ENCODE measurements around the gene NSF.
"Not testable (repeated sequence)": the region's sequence is repeated elsewhere in the genome, so short reads cannot be mapped to it uniquely, and the experiment has no call there.

The NSF gene

GRCh38 chr17:46641861-46642656 lies 51.6 kb downstream of the NSF start:
- H3K79me2 ChIP-seq (ENCODE audit: control insufficient read depth, low read length); H3K4me1 ChIP-seq (ENCODE audit: control insufficient read depth, low read length); H3K36me3 ChIP-seq (ENCODE audit: control insufficient read depth, low read length); H3K27me3 ChIP-seq (ENCODE audit: control insufficient read depth, low read length); H3K4me3 ChIP-seq (ENCODE audit: low read length); H4K20me1 ChIP-seq (ENCODE audit: control insufficient read depth, insufficient read depth, low read depth, low read length); H3K4me2 ChIP-seq (ENCODE audit: low read length); H3F3A ChIP-seq (ENCODE audit: control insufficient read depth, insufficient read depth); H3K9me3 ChIP-seq (ENCODE audit: control insufficient read depth, insufficient read depth, low read length); H3K27ac ChIP-seq (ENCODE audit: low read depth, low read length); H3K9me2 ChIP-seq (replicated peaks; ENCODE audit: control insufficient read depth, low read length): not testable (repeated sequence)

GRCh38 chr17:46647251-46647650 lies 56.8 kb downstream of the NSF start:
- H3K9me3 ChIP-seq (ENCODE audit: control insufficient read depth, insufficient read depth, low read length); H4K20me1 ChIP-seq (ENCODE audit: control insufficient read depth, insufficient read depth, low read depth, low read length); H3K36me3 ChIP-seq (ENCODE audit: control insufficient read depth, low read length); H3K4me3 ChIP-seq (ENCODE audit: low read length); H3K27me3 ChIP-seq (ENCODE audit: control insufficient read depth, low read length); H3F3A ChIP-seq (ENCODE audit: control insufficient read depth, insufficient read depth); H3K79me2 ChIP-seq (ENCODE audit: control insufficient read depth, low read length); H3K4me1 ChIP-seq (ENCODE audit: control insufficient read depth, low read length); H3K27ac ChIP-seq (ENCODE audit: low read depth, low read length); H3K9me2 ChIP-seq (replicated peaks; ENCODE audit: control insufficient read depth, low read length); H3K4me2 ChIP-seq (ENCODE audit: low read length): not testable (repeated sequence)

GRCh38 chr17:46647688-46648278 lies 57.3 kb downstream of the NSF start:
- H3K4me1 ChIP-seq (ENCODE audit: control insufficient read depth, low read length); H3K4me3 ChIP-seq (ENCODE audit: low read length); H4K20me1 ChIP-seq (ENCODE audit: control insufficient read depth, insufficient read depth, low read depth, low read length); H3K9me2 ChIP-seq (replicated peaks; ENCODE audit: control insufficient read depth, low read length); H3K36me3 ChIP-seq (ENCODE audit: control insufficient read depth, low read length); H3K27ac ChIP-seq (ENCODE audit: low read depth, low read length); H3K4me2 ChIP-seq (ENCODE audit: low read length); H3K79me2 ChIP-seq (ENCODE audit: control insufficient read depth, low read length); H3K27me3 ChIP-seq (ENCODE audit: control insufficient read depth, low read length); H3F3A ChIP-seq (ENCODE audit: control insufficient read depth, insufficient read depth); H3K9me3 ChIP-seq (ENCODE audit: control insufficient read depth, insufficient read depth, low read length): not testable (repeated sequence)

- H3K27ac ChIP-seq (ENCODE audit: low read depth, low read length); H3K79me2 ChIP-seq (ENCODE audit: control insufficient read depth, low read length); H3K9me2 ChIP-seq (replicated peaks; ENCODE audit: control insufficient read depth, low read length); H3K27me3 ChIP-seq (ENCODE audit: control insufficient read depth, low read length); H3K9me3 ChIP-seq (ENCODE audit: control insufficient read depth, insufficient read depth, low read length); H3K4me1 ChIP-seq (ENCODE audit: control insufficient read depth, low read length); H3K4me3 ChIP-seq (ENCODE audit: low read length); H3K36me3 ChIP-seq (ENCODE audit: control insufficient read depth, low read length); H4K20me1 ChIP-seq (ENCODE audit: control insufficient read depth, insufficient read depth, low read depth, low read length); H3K4me2 ChIP-seq (ENCODE audit: low read length); H3F3A ChIP-seq (ENCODE audit: control insufficient read depth, insufficient read depth): not testable (repeated sequence)
Observed at GRCh38 chr17:46649246-46649645, 58.8 kb downstream of the NSF start.

GRCh38 chr17:46652024-46652643 lies 61.7 kb downstream of the NSF start:
- not testable (repeated sequence) for H3F3A ChIP-seq (ENCODE audit: control insufficient read depth, insufficient read depth); H3K79me2 ChIP-seq (ENCODE audit: control insufficient read depth, low read length); H3K9me2 ChIP-seq (replicated peaks; ENCODE audit: control insufficient read depth, low read length); H3K9me3 ChIP-seq (ENCODE audit: control insufficient read depth, insufficient read depth, low read length); H3K4me3 ChIP-seq (ENCODE audit: low read length); H3K4me1 ChIP-seq (ENCODE audit: control insufficient read depth, low read length); H3K4me2 ChIP-seq (ENCODE audit: low read length); H3K36me3 ChIP-seq (ENCODE audit: control insufficient read depth, low read length); H3K27ac ChIP-seq (ENCODE audit: low read depth, low read length); H3K27me3 ChIP-seq (ENCODE audit: control insufficient read depth, low read length); H4K20me1 ChIP-seq (ENCODE audit: control insufficient read depth, insufficient read depth, low read depth, low read length)

- not testable (repeated sequence) for H3K27ac ChIP-seq (ENCODE audit: low read depth, low read length)
Observed at GRCh38 chr17:46658235-46658634, 67.8 kb downstream of the NSF start.

GRCh38 chr17:46659702-46660101 lies 69.2 kb downstream of the NSF start:
- H3K4me1 ChIP-seq (ENCODE audit: control insufficient read depth, low read length); H3K27ac ChIP-seq (ENCODE audit: low read depth, low read length); H3K36me3 ChIP-seq (ENCODE audit: control insufficient read depth, low read length); H3K79me2 ChIP-seq (ENCODE audit: control insufficient read depth, low read length); H3K27me3 ChIP-seq (ENCODE audit: control insufficient read depth, low read length); H3K4me3 ChIP-seq (ENCODE audit: low read length); H3K9me2 ChIP-seq (replicated peaks; ENCODE audit: control insufficient read depth, low read length); H3K9me3 ChIP-seq (ENCODE audit: control insufficient read depth, insufficient read depth, low read length); H3K4me2 ChIP-seq (ENCODE audit: low read length); H3F3A ChIP-seq (ENCODE audit: control insufficient read depth, insufficient read depth); H4K20me1 ChIP-seq (ENCODE audit: control insufficient read depth, insufficient read depth, low read depth, low read length): not testable (repeated sequence)

More at GRCh38 chr17:46658235-46658634, 67.8 kb downstream of the NSF start:
- H3K9me2 ChIP-seq (replicated peaks; ENCODE audit: control insufficient read depth, low read length); H4K20me1 ChIP-seq (ENCODE audit: control insufficient read depth, insufficient read depth, low read depth, low read length); H3F3A ChIP-seq (ENCODE audit: control insufficient read depth, insufficient read depth); H3K4me2 ChIP-seq (ENCODE audit: low read length); H3K79me2 ChIP-seq (ENCODE audit: control insufficient read depth, low read length); H3K4me3 ChIP-seq (ENCODE audit: low read length); H3K4me1 ChIP-seq (ENCODE audit: control insufficient read depth, low read length); H3K27me3 ChIP-seq (ENCODE audit: control insufficient read depth, low read length); H3K36me3 ChIP-seq (ENCODE audit: control insufficient read depth, low read length); H3K9me3 ChIP-seq (ENCODE audit: control insufficient read depth, insufficient read depth, low read length): not testable (repeated sequence)

- H3K4me1 ChIP-seq (ENCODE audit: control insufficient read depth, low read length); H3K9me3 ChIP-seq (ENCODE audit: control insufficient read depth, insufficient read depth, low read length); H3K4me2 ChIP-seq (ENCODE audit: low read length); H3K27ac ChIP-seq (ENCODE audit: low read depth, low read length); H3K36me3 ChIP-seq (ENCODE audit: control insufficient read depth, low read length); H3F3A ChIP-seq (ENCODE audit: control insufficient read depth, insufficient read depth); H3K79me2 ChIP-seq (ENCODE audit: control insufficient read depth, low read length); H3K27me3 ChIP-seq (ENCODE audit: control insufficient read depth, low read length); H3K9me2 ChIP-seq (replicated peaks; ENCODE audit: control insufficient read depth, low read length); H3K4me3 ChIP-seq (ENCODE audit: low read length); H4K20me1 ChIP-seq (ENCODE audit: control insufficient read depth, insufficient read depth, low read depth, low read length): not testable (repeated sequence)
Observed at GRCh38 chr17:46663123-46663522, 72.7 kb downstream of the NSF start.
